Naive thymus-derived CD4-positive, alpha-beta T cell (primary cell): ENCODE data around the gene ANKRD44. TPM values are rescaled to one million over a fixed set of nuclear protein-coding genes. Genes with fewer than 3 reads are reported as not detected.
"Not testable (repeated sequence)": the region's sequence is repeated elsewhere in the genome, so short reads cannot be mapped to it uniquely, and the experiment has no call there.

Experiments
- ATAC-seq: fragments of 150-1000 bp; cut with Tn5 transposase; 2 replicates; pipeline ENCODE4 v1.10.0; 2021; ENCODE audit warnings: mild to moderate bottlenecking, moderate library complexity
- CTCF ChIA-PET: fragments of 350-600 bp; sonication (Branson Sonifier 250); formaldehyde crosslinking; loops from one replicate; lab custom pipeline; 2021; ENCODE audit warnings: antibody characterized with exemption; lab: Charles Lee
- POLR2A ChIA-PET: fragments of 350-600 bp; sonication (Branson Sonifier 250); formaldehyde crosslinking; loops from one replicate; lab custom pipeline; 2021; ENCODE audit warnings: antibody characterized with exemption, inconsistent platforms; lab: Charles Lee
- DNase-seq, 9 donors: peaks; one replicate each; pipeline versions ENCODE4 v3.0.0 to v3.0.0-alpha.2; 2020 to 2022; ENCODE audit warnings: mixed read lengths in 1 of 9
- H3K27ac ChIP-seq: one replicate; pipeline ENCODE4 v1.7.0; 2013; ENCODE audit warnings: mild to moderate bottlenecking, low read depth, low read length, moderate library complexity
- H3K27me3 ChIP-seq, 2 donors: one replicate each; pipeline ENCODE4 v1.7.0; 2013; ENCODE audit warnings: low read length in 2 of 2, mild to moderate bottlenecking in 2 of 2, moderate library complexity in 2 of 2; ENCODE audit not compliant: control insufficient read depth in 2 of 2, insufficient read depth in 2 of 2
- H3K36me3 ChIP-seq, 3 experiments: 1 replicate in 2 of 3; 2 replicates in 1 of 3; pipeline ENCODE4 v1.7.0; 2013; ENCODE audit warnings: low read length in 3 of 3, mild to moderate bottlenecking in 3 of 3, moderate library complexity in 1 of 3; ENCODE audit not compliant: insufficient read depth in 3 of 3, control insufficient read depth in 2 of 3
- H3K4me1 ChIP-seq, 2 donors: one replicate each; pipeline ENCODE4 v1.7.0; 2013; ENCODE audit warnings: low read length in 2 of 2, mild to moderate bottlenecking in 2 of 2, moderate library complexity in 1 of 2; ENCODE audit not compliant: control insufficient read depth in 2 of 2, insufficient read depth in 2 of 2
- H3K4me3 ChIP-seq: 2 replicates; pipeline ENCODE4 v1.7.0; 2013; ENCODE audit warnings: mild to moderate bottlenecking, low read length
- H3K9me3 ChIP-seq, 3 experiments: 1 replicate in 2 of 3; 2 replicates in 1 of 3; pipeline ENCODE4 v1.7.0; 2013; ENCODE audit warnings: low read length in 3 of 3; ENCODE audit not compliant: control insufficient read depth in 2 of 3
- H3K27ac Mint-ChIP-seq, 9 donors: one replicate each; pipeline ENCODE4 v1.8.0; 2020 to 2022; ENCODE audit warnings: mixed read lengths in 9 of 9, mild to moderate bottlenecking in 8 of 9, moderate library complexity in 5 of 9, inconsistent platforms in 2 of 9
- H3K27me3 Mint-ChIP-seq, 5 donors: one replicate each; pipeline ENCODE4 v1.8.0; 2021 to 2022; ENCODE audit warnings: mixed read lengths in 5 of 5, mild to moderate bottlenecking in 1 of 5
- H3K36me3 Mint-ChIP-seq, 5 donors: one replicate each; pipeline ENCODE4 v1.8.0; 2020 to 2022; ENCODE audit warnings: mixed read lengths in 5 of 5, mild to moderate bottlenecking in 3 of 5, inconsistent platforms in 1 of 5
- H3K4me1 Mint-ChIP-seq, 7 donors: one replicate each; pipeline ENCODE4 v1.8.0; 2020 to 2022; ENCODE audit warnings: mixed read lengths in 7 of 7, mild to moderate bottlenecking in 3 of 7, inconsistent platforms in 1 of 7
- H3K4me3 Mint-ChIP-seq, 10 donors: one replicate each; pipeline ENCODE4 v1.8.0; 2020 to 2022; ENCODE audit warnings: mild to moderate bottlenecking in 10 of 10, mixed read lengths in 10 of 10, moderate library complexity in 6 of 10, inconsistent platforms in 2 of 10
- H3K9me3 Mint-ChIP-seq, 11 donors: one replicate each; pipeline ENCODE4 v1.8.0; 2020 to 2022; ENCODE audit warnings: mixed read lengths in 11 of 11, mild to moderate bottlenecking in 4 of 11, inconsistent platforms in 1 of 11, moderate library complexity in 1 of 11
- intact Hi-C, 2 donors: fragments of 100-400 bp; cut with micrococcal nuclease; formaldehyde crosslinking; loops; one replicate each; pipeline ENCODE4 v1.15.1; 2023
- polyA plus RNA-seq, 2 donors: library from polyadenylated mRNA; unstranded; fragments of 300-500 nt; fragmentation: Illumina TruSeq; gene quantifications; one replicate each; pipeline ENCODE4 v1.2.3, GENCODE V29; 2021
- total RNA-seq, 6 experiments: library from RNA in 5 of 6; stranded (reverse) in 5 of 6; gene quantifications; 1 replicate in 5 of 6; 2 replicates in 1 of 6; pipeline ENCODE4 v1.2.3 and lab custom pipeline; 2021 to 2026

Gene ANKRD44
- total and polyA plus RNA-seq, 7 experiments from 2014 or later: 88.6 to 296 (median 235) TPM

DNA sequence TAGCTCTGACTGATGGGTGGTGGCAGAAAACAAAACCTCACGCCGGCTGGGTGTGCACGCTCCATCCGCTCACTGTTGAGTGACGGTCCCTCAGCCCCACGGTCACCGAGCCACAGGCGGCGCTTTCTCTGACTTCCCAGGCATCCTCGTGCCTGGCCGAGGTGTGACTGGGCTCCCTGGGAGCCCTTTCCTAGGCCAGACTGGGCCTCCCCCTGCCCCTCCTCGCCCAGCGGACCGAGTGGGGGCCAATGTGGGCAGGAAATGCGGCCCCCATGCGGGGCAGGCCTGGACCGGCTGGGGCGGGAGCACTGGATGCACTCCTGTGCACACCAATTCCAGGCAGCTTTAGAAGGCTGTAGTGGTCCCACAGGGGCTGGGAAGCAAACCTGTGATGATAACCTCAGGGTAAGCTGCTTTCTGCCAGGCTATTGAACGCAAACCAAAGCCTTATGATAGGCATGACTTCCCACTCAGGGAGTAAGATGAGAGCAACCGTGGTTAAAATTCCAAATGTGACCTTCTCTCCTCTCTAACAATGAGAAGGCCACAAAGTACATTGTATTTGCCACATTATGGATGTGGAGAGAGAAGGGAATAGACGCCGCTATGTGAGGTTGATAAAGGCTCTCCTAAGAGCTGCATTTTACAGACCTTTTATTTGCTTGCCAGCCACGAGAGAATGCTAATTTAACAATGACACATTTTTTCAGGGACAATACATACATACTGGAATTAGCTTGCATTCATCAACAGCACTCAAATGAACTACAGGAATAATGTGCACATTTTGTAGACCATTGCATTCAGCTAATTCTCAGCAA is 300.2 kb downstream of the ANKRD44 start:
- Mint-ChIP-seq H3K27ac (peak overlapping the region in 3 of 9 donors; percentile 31 to 48 (median 39)), H3K27me3 (no peaks in the 10 kb centered on the region), H3K9me3 (no peaks in the 10 kb centered on the region), H3K4me3 (no peak overlapping the region), H3K4me1 (peaks cover 0 to 12% (median 7%) of the 10 kb centered on the region in 7 donors), H3K36me3 (peaks cover 14 to 63% (median 28%) of the 10 kb centered on the region in 5 donors)
- H3K36me3 ChIP-seq: peaks cover 10 to 87% (median 44%) of the 10 kb centered on the region in 3 experiments
- CTCF ChIA-PET: interaction anchor here (0.6 to 1.3 kb wide), 2 partner anchors 17 to 367 kb away, joined by 3 to 6 read pairs; no protein-coding TSS in a partner anchor
- peaks cover 0 to 3% of the 10 kb centered on the region in 2 donors for H3K4me1 ChIP-seq
- no peak overlapping the region for H3K27ac ChIP-seq
- POLR2A ChIA-PET: no interaction called here
- intact Hi-C loops: loop anchor here (10.0 kb wide), 2 partner anchors 154 to 694 kb away; partner anchors contain the start of gene MARS2 (in 1 of the 2)
- DNase-seq: no peak
- ATAC-seq: no peak
- H3K9me3 ChIP-seq: no peaks in the 10 kb centered on the region
- H3K4me3 ChIP-seq: no peak overlapping the region
- H3K27me3 ChIP-seq: no peaks in the 10 kb centered on the region

DNA sequence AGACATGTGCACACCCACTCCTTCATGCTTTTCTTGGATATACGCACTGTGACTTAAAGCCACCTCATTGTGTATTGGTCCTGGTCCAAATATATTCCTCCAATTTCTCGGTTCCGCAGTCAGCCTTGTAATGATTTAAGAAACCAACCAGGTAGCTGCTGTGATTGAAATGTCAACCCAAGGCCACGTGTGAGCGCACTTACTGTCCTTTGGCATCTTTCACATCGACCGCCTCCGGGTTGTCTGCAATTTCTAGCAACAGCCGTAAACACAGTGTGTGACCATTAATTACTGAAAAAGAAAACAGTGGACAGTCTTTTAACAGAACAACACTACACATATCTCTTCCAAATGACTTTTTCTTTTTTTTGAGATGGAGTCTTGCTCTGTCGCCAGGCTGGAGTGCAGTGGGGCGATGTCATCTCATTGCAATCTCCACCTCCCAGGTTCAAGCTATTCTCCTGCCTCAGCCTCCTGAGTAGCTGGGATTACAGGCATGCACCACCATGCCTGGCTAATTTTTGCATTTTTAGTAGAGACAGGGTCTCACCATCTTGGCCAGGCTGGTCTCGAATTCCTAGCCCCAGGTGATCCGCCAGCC is 301.7 kb downstream of the ANKRD44 start:
- H3K9me3 ChIP-seq, ATAC-seq, intact Hi-C loops, H3K4me1 ChIP-seq, H3K4me3 ChIP-seq, H3K4me1 Mint-ChIP-seq, POLR2A ChIA-PET, CTCF ChIA-PET, H3K4me3 Mint-ChIP-seq, H3K27me3 ChIP-seq, H3K27ac ChIP-seq, H3K9me3 Mint-ChIP-seq, H3K27me3 Mint-ChIP-seq, DNase-seq: not testable (repeated sequence)
- peaks cover 10 to 75% (median 43%) of the 10 kb centered on the region in 3 experiments for H3K36me3 ChIP-seq
- Mint-ChIP-seq H3K27ac (peak overlapping the region in 3 of 9 donors; percentile 37 to 53 (median 42)), H3K36me3 (peaks cover 11 to 63% (median 22%) of the 10 kb centered on the region in 5 donors)

DNA sequence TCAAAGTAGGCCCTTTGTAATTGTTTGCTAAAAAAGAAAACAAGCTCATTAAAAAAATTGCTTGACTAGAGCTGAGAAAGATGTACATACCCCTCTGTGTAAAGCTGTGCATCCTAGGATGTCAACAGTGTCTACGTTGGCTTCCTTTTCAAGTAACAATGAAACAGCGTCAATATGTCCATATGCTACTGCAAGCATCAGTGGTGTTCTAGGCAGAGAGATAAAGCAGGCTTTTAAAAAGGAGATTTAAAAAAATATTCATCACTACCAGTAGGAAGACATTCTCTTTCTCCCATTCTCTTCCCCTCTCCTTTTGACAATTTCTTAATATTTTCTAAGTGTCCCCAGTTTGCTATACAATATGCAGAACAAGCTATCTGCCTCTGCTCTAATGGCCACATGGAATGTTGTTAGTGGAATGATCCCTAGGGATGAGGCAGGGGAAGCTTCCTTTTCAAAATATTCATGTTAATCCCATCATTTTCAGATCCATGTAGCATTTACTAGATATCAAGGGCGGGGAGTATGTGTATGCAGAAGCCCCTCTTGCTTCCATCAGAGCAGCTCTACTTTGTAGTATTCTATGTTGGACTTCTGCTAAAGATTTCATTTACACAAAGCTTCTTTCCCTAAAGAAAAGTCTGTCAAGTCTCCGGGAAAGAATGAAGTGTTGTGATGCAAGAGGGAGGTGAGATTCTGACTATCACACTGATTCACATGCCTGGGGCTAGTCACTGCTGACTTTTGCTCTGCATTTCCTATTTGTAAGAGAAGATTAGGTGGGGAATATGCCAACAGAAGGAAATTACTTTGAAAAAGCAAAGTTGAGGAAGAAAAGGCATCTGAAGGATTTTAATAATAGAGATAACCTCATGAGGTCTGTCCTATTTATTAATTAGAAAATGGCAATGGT is 302.6 kb downstream of the ANKRD44 start:
- ChIA-PET POLR2A (interaction anchor here (0.6 kb wide), 2 partner anchors 106 to 188 kb away, joined by 3 to 4 read pairs; no protein-coding TSS in a partner anchor), CTCF (no interaction called here)
- no peaks in the 10 kb centered on the region for H3K27me3 ChIP-seq
- peaks cover 0 to 3% of the 10 kb centered on the region in 2 donors for H3K4me1 ChIP-seq
- peaks cover 0 to 9% (median 5%) of the 10 kb centered on the region in 7 donors for H3K4me1 Mint-ChIP-seq
- no peak overlapping the region for H3K27ac ChIP-seq
- DNase-seq: no peak
- peaks cover 11 to 64% (median 28%) of the 10 kb centered on the region in 5 donors for H3K36me3 Mint-ChIP-seq
- no peaks in the 10 kb centered on the region for H3K9me3 ChIP-seq
- H3K4me3 ChIP-seq: no peak overlapping the region
- H3K9me3 Mint-ChIP-seq: no peaks in the 10 kb centered on the region
- intact Hi-C loops: no loop called here
- peak overlapping the region in 7 of 9 donors; percentile 11 to 76 (median 40) for H3K27ac Mint-ChIP-seq
- H3K36me3 ChIP-seq: peaks cover 10 to 74% (median 36%) of the 10 kb centered on the region in 3 experiments
- no peaks in the 10 kb centered on the region for H3K27me3 Mint-ChIP-seq
- no peak overlapping the region for H3K4me3 Mint-ChIP-seq
- no peak for ATAC-seq

DNA sequence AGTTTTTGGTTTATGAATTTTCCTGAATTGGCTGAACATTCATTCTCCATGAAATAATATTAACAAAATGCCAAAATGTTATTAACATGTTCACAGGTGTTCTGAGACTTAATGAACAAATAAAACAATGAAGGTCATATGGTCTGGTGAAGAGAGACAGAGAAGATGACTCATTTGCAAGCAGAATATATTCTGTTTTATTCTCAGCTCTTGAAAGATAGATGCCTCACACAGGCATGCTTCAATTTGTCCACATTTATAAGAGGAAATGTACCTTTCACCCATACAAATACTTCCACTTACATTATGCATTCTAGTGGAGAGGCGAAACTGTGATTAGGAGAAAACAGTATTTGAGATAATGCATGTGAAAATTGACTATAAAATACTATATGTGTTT is 308.7 kb downstream of the ANKRD44 start:
- POLR2A ChIA-PET: no interaction called here
- peaks cover 0 to 11% (median 0%) of the 10 kb centered on the region in 7 donors for H3K4me1 Mint-ChIP-seq
- CTCF ChIA-PET: no interaction called here
- ATAC-seq (no peak), DNase-seq (no peak)
- Histone ChIP-seq H3K4me1 (no peaks in the 10 kb centered on the region), H3K36me3 (peaks cover 22 to 65% (median 29%) of the 10 kb centered on the region in 3 experiments), H3K27me3 (no peaks in the 10 kb centered on the region), H3K27ac (no peak overlapping the region), H3K9me3 (no peaks in the 10 kb centered on the region), H3K4me3 (no peak overlapping the region)
- H3K27ac Mint-ChIP-seq: peak overlapping the region in 2 of 9 donors; percentile 8 to 19
- peaks cover 7 to 48% (median 23%) of the 10 kb centered on the region in 5 donors for H3K36me3 Mint-ChIP-seq
- intact Hi-C loops: no loop called here
- no peaks in the 10 kb centered on the region for H3K9me3 Mint-ChIP-seq
- H3K27me3 Mint-ChIP-seq: no peaks in the 10 kb centered on the region
- H3K4me3 Mint-ChIP-seq: no peak overlapping the region

DNA sequence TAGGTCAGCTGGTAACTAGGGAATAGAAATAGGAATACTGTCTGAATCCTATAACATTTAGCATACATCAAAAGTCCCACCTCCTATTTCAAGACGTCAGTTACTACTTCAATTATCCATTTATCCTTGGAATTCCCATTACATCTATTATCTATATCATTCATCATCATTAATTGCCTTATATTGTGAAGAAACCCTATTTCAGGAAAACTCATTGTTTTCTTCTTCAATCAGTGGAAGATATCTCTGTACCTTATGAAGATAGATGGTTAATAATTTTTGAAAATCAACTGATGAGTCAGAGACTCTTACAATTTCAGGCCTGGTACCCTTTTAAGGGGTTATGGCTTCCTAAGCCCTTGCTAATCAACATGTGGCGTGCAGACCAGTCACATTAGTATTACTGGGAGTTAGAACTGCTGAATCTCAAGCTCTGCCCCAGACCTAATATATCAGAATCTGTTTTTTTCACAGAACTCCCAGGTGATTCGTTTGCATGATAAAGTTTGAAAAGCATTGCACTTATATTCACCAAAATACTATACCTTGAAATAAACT is 314.7 kb downstream of the ANKRD44 start:
- intact Hi-C loops: no loop called here
- peaks cover 18 to 55% (median 44%) of the 10 kb centered on the region in 5 donors for H3K36me3 Mint-ChIP-seq
- ChIA-PET CTCF (no interaction called here), POLR2A (no interaction called here)
- H3K27me3 Mint-ChIP-seq: no peaks in the 10 kb centered on the region
- Histone ChIP-seq H3K36me3 (peaks cover 25 to 81% (median 27%) of the 10 kb centered on the region in 3 experiments), H3K4me1 (peaks cover 0 to 6% of the 10 kb centered on the region in 2 donors), H3K27me3 (no peaks in the 10 kb centered on the region), H3K4me3 (no peak overlapping the region), H3K27ac (no peak overlapping the region), H3K9me3 (no peaks in the 10 kb centered on the region)
- peaks cover 0 to 3% (median 0%) of the 10 kb centered on the region in 11 donors for H3K9me3 Mint-ChIP-seq
- H3K4me3 Mint-ChIP-seq: no peak overlapping the region
- ATAC-seq (no peak), DNase-seq (no peak)
- peaks cover under 1 to 25% (median 23%) of the 10 kb centered on the region in 7 donors for H3K4me1 Mint-ChIP-seq
- H3K27ac Mint-ChIP-seq: peak overlapping the region in 4 of 9 donors; percentile 40 to 54 (median 43)
